Osteoblast (primary cell): ENCODE measurements around the gene SOX5. TPM values are rescaled to one million over a fixed set of nuclear protein-coding genes. Genes with fewer than 3 reads are reported as not detected.

ENCODE experiments used
- DNase-seq: peaks from one replicate; pipeline ENCODE4 v3.0.0; 2011; ENCODE audit warnings: low spot score, mixed read lengths; ENCODE audit not compliant: insufficient read length; ENCODE audit errors: missing footprints
- H2AFZ ChIP-seq: 2 replicates; pipeline ENCODE4 v1.6.0; 2011; ENCODE audit warnings: mild to moderate bottlenecking, low read length
- H3K27ac ChIP-seq: 2 replicates; pipeline ENCODE4 v1.5.1; 2011; ENCODE audit warnings: mild to moderate bottlenecking, low read depth, low read length, moderate library complexity
- H3K27me3 ChIP-seq: 2 replicates; pipeline ENCODE4 v1.6.0; 2012; ENCODE audit warnings: mild to moderate bottlenecking, control low read depth, inconsistent platforms, low read length, moderate library complexity; ENCODE audit not compliant: insufficient read depth
- H3K36me3 ChIP-seq: 2 replicates; pipeline ENCODE4 v1.5.1; 2011; ENCODE audit warnings: mild to moderate bottlenecking, low read length, control low read depth, moderate library complexity; ENCODE audit not compliant: insufficient read depth
- H3K4me1 ChIP-seq: 2 replicates; pipeline ENCODE4 v1.5.1; 2011; ENCODE audit warnings: mild to moderate bottlenecking, low read length, control low read depth, moderate library complexity; ENCODE audit not compliant: insufficient read depth
- H3K4me2 ChIP-seq: 2 replicates; pipeline ENCODE4 v1.6.0; 2011; ENCODE audit warnings: mild to moderate bottlenecking, low read length; ENCODE audit not compliant: insufficient read depth
- H3K4me3 ChIP-seq: fragments of 200-600 bp; sonication (generic); 3 replicates; pipeline ENCODE4 v1.5.1; 2012; ENCODE audit warnings: mild to moderate bottlenecking, low read length, inconsistent platforms; ENCODE audit not compliant: insufficient read depth
- H3K79me2 ChIP-seq: 2 replicates; pipeline ENCODE4 v1.6.0; 2012; ENCODE audit warnings: mild to moderate bottlenecking, low read length, control low read depth, inconsistent platforms; ENCODE audit not compliant: insufficient read depth
- H3K9me3 ChIP-seq: 2 replicates; pipeline ENCODE4 v1.5.1; 2011; ENCODE audit warnings: low read depth, low read length, control low read depth
- H4K20me1 ChIP-seq: 2 replicates; pipeline ENCODE4 v1.6.0; 2012; ENCODE audit warnings: mild to moderate bottlenecking, low read length, control low read depth; ENCODE audit not compliant: insufficient read depth
- CTCF ChIP-seq: IDR thresholded peaks from 2 replicates; pipeline ENCODE4 v1.5.1; 2011; ENCODE audit warnings: mild to moderate bottlenecking, low read depth, low read length, moderate library complexity; ENCODE audit errors: extremely low read depth
- total RNA-seq: library from RNA; depleted of rRNA; stranded (reverse); fragments of >200 nt; gene quantifications from 2 replicates; pipeline ENCODE4 v1.2.3, GENCODE V29; 2012

Gene SOX5
- total RNA-seq, 1 donor = 5.1 TPM

DNA sequence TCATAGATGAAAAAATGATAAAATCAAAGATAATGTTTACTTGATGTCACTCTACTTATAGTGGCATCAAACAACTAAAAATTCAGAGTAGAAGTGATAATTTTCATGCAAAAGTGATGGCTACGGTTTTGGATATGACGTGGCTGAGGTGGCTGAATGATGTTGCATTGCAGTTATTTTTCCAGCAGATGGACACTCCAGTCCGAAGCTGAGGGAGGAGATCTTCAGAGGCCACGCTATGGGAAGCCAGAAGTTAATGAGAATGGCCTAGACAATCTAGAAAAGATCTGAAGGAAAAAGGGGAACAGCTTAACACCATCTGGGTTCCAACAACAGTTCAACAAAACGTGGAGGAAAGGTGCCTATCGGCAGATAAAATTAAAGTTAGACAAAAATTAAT lies 279.8 kb downstream of the SOX5 start:
- Histone ChIP-seq H3K27me3 (no peaks in the 10 kb centered on the region), H3K4me2 (no peak overlapping the region), H3K79me2 (no peaks in the 10 kb centered on the region), H3K36me3 (no peaks in the 10 kb centered on the region), H3K9me3 (no peaks in the 10 kb centered on the region), H3K4me3 (no peak overlapping the region), H3K4me1 (no peaks in the 10 kb centered on the region), H4K20me1 (no peaks in the 10 kb centered on the region), H2AFZ (no peak overlapping the region), H3K27ac (no peak overlapping the region)
- DNase-seq = no peak
- TF ChIP-seq CTCF = no peak

- Histone ChIP-seq H3K9me3 (no peaks in the 10 kb centered on the region), H4K20me1 (no peaks in the 10 kb centered on the region), H3K36me3 (no peaks in the 10 kb centered on the region), H2AFZ (no peak overlapping the region), H3K27ac (no peak overlapping the region), H3K79me2 (no peaks in the 10 kb centered on the region), H3K4me1 (no peaks in the 10 kb centered on the region), H3K4me3 (no peak overlapping the region), H3K27me3 (no peaks in the 10 kb centered on the region), H3K4me2 (no peak overlapping the region)
- TF ChIP-seq CTCF = no peak
- no peak for DNase-seq
Observed at GRCh38 chr12:23666866-23667265, 282.6 kb downstream of the SOX5 start.

- no peak overlapping the region for H3K4me3 ChIP-seq
- DNase-seq = no peak
- no peaks in the 10 kb centered on the region for H4K20me1 ChIP-seq
- H3K27me3 ChIP-seq = no peaks in the 10 kb centered on the region
- no peaks in the 10 kb centered on the region for H3K36me3 ChIP-seq
- no peaks in the 10 kb centered on the region for H3K4me1 ChIP-seq
- H2AFZ ChIP-seq = no peak overlapping the region
- H3K4me2 ChIP-seq = no peak overlapping the region
- TF ChIP-seq CTCF = no peak
- no peaks in the 10 kb centered on the region for H3K79me2 ChIP-seq
- H3K27ac ChIP-seq = no peak overlapping the region
- H3K9me3 ChIP-seq = no peaks in the 10 kb centered on the region
Observed at GRCh38 chr12:23662966-23663365, 286.5 kb downstream of the SOX5 start.

DNA sequence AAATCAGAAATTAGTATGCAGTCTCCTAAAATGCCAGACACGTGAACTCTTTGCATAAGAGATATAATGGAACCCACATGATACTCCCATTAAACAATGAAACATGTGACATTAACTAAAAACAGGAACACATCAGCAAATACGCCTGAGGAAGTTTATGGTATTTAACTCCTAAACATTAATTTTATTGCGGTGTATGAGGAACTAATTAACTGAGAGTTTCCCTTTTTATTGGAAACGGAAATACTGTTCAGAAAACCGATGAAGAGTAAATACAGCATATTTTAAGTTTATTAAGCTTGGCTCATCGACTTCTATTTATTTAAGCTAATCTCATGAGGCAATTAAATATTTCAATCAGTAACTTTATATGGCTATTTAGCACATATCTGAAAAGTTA lies 290.3 kb downstream of the SOX5 start:
- Histone ChIP-seq H3K79me2 (no peaks in the 10 kb centered on the region), H3K4me3 (no peak overlapping the region), H3K4me1 (no peaks in the 10 kb centered on the region), H3K27me3 (no peaks in the 10 kb centered on the region), H2AFZ (no peak overlapping the region), H3K36me3 (no peaks in the 10 kb centered on the region), H3K27ac (no peak overlapping the region), H4K20me1 (no peaks in the 10 kb centered on the region), H3K4me2 (no peak overlapping the region), H3K9me3 (no peaks in the 10 kb centered on the region)
- DNase-seq = no peak
- TF ChIP-seq CTCF = no peak
